ENCODE results near the gene SCAMP5. TPM values are rescaled to one million over a fixed set of nuclear protein-coding genes. Genes with fewer than 3 reads are reported as not detected.

SCAMP5 gene
- total RNA-seq, 1 experiment from 2014 or later = 17.9 TPM

GRCh38 chr15:75025548-75026260 is 30.3 kb downstream of the SCAMP5 start:
- no peak for DNase-seq
- no peak overlapping the region for H3K4me3 ChIP-seq
- peaks cover 14% of the 10 kb centered on the region for H3K4me1 ChIP-seq (replicated peaks; ENCODE audit: insufficient read depth)
- H2AFZ ChIP-seq = no peak overlapping the region
- no peaks in the 10 kb centered on the region for H4K20me1 ChIP-seq (ENCODE audit: insufficient read depth)
- TF ChIP-seq CTCF (conservative IDR thresholded peaks at IDR 0.05) (no peak), EZH2 (IDR thresholded peaks at IDR 0.05; ENCODE audit: low read depth) (no peak)
- no peak overlapping the region for H3K27ac ChIP-seq
- ChIA-PET POLR2A (ENCODE audit: unreplicated experiment) (interaction anchor here (0.7 kb wide), 1 partner anchor 664 kb away, joined by 7 read pairs; no protein-coding TSS in a partner anchor), CTCF (interaction anchor here (0.5 kb wide), 1 partner anchor 164 kb away, joined by 4 read pairs; no protein-coding TSS in a partner anchor)
- peaks cover 17% of the 10 kb centered on the region; the same call in 1 of the 2 replicates for H3F3A ChIP-seq (ENCODE audit: insufficient read depth, low read depth)
- H3K9me2 ChIP-seq (ENCODE audit: insufficient read depth) = no peaks in the 10 kb centered on the region
- H3K9me3 ChIP-seq (ENCODE audit: insufficient read depth, low read depth) = no peaks in the 10 kb centered on the region
- intact Hi-C loops (cut with micrococcal nuclease; ENCODE audit: unreplicated experiment) = no loop called here
- no peaks in the 10 kb centered on the region for H3K27me3 ChIP-seq (ENCODE audit: insufficient read depth, low read depth)
- 0 out of 2 replicates have a peak, but pooled peaks cover 3% of the 10 kb centered on the region for H3K36me3 ChIP-seq (ENCODE audit: low read depth)
- no peak overlapping the region for H3K4me2 ChIP-seq
- peaks cover 22% of the 10 kb centered on the region for H3K79me2 ChIP-seq (ENCODE audit: low read depth)
- BruUV-seq (replicated peaks) = no TSS peak

- Histone ChIP-seq H3K79me2 (ENCODE audit: low read depth) (peaks cover 31% of the 10 kb centered on the region), H3K4me3 (no peak overlapping the region), H3K9me3 (ENCODE audit: insufficient read depth, low read depth) (no peaks in the 10 kb centered on the region), H2AFZ (no peak overlapping the region), H4K20me1 (ENCODE audit: insufficient read depth) (no peaks in the 10 kb centered on the region), H3K36me3 (ENCODE audit: low read depth) (0 out of 2 replicates have a peak, but pooled peaks cover 3% of the 10 kb centered on the region), H3K4me1 (replicated peaks; ENCODE audit: insufficient read depth) (peaks cover 32% of the 10 kb centered on the region), H3K27ac (no peak overlapping the region), H3K27me3 (ENCODE audit: insufficient read depth, low read depth) (no peaks in the 10 kb centered on the region), H3K9me2 (ENCODE audit: insufficient read depth) (no peaks in the 10 kb centered on the region), H3K4me2 (no peak overlapping the region), H3F3A (ENCODE audit: insufficient read depth, low read depth) (peaks cover 15% of the 10 kb centered on the region; the same call in 1 of the 2 replicates)
- intact Hi-C loops (cut with micrococcal nuclease; ENCODE audit: unreplicated experiment) = no loop called here
- BruUV-seq (replicated peaks) = no TSS peak
- POLR2A ChIA-PET (ENCODE audit: unreplicated experiment) = no interaction called here
- no peak for DNase-seq
- CTCF ChIA-PET = no interaction called here
- TF ChIP-seq CTCF (conservative IDR thresholded peaks at IDR 0.05) = no peak
- no peak for TF ChIP-seq EZH2 (IDR thresholded peaks at IDR 0.05; ENCODE audit: low read depth)
Measured at GRCh38 chr15:75027551-75027950, 32.2 kb downstream of the SCAMP5 start.

- intact Hi-C loops (cut with micrococcal nuclease; ENCODE audit: unreplicated experiment) = loop anchor here (1.0 to 2.0 kb wide), 3 partner anchors 14 to 279 kb away; no protein-coding TSS in a partner anchor
- Histone ChIP-seq H3K9me3 (ENCODE audit: insufficient read depth, low read depth) (no peaks in the 10 kb centered on the region), H3K4me3 (no peak overlapping the region), H3K9me2 (ENCODE audit: insufficient read depth) (no peaks in the 10 kb centered on the region), H4K20me1 (ENCODE audit: insufficient read depth) (no peaks in the 10 kb centered on the region), H2AFZ (no peak overlapping the region), H3F3A (ENCODE audit: insufficient read depth, low read depth) (peaks cover 15% of the 10 kb centered on the region; the same call in 1 of the 2 replicates), H3K27ac (no peak overlapping the region), H3K27me3 (ENCODE audit: insufficient read depth, low read depth) (no peaks in the 10 kb centered on the region), H3K4me1 (replicated peaks; ENCODE audit: insufficient read depth) (peaks cover 33% of the 10 kb centered on the region), H3K79me2 (ENCODE audit: low read depth) (peaks cover 35% of the 10 kb centered on the region), H3K36me3 (ENCODE audit: low read depth) (0 out of 2 replicates have a peak, but pooled peaks cover 3% of the 10 kb centered on the region), H3K4me2 (no peak overlapping the region)
- BruUV-seq (replicated peaks) = no TSS peak
- no peak for DNase-seq
- no peak for TF ChIP-seq EZH2 (IDR thresholded peaks at IDR 0.05; ENCODE audit: low read depth)
- TF ChIP-seq CTCF (conservative IDR thresholded peaks at IDR 0.05) = no peak
- ChIA-PET CTCF (interaction anchor here (0.6 to 1.8 kb wide), 3 partner anchors 174 to 429 kb away, joined by 3 to 6 read pairs (median 4); no protein-coding TSS in a partner anchor), POLR2A (ENCODE audit: unreplicated experiment) (interaction anchor here (0.6 kb wide), 1 partner anchor 246 kb away, joined by 3 read pairs; no protein-coding TSS in a partner anchor)
Measured at GRCh38 chr15:75028991-75029377, 33.6 kb downstream of the SCAMP5 start.
